ENCODE results near the gene MAN1B1. TPM values are rescaled to one million over a fixed set of nuclear protein-coding genes. Genes with fewer than 3 reads are reported as not detected.

Gene MAN1B1
- total RNA-seq, 1 experiment from 2014 or later, result 50.9 TPM

DNA sequence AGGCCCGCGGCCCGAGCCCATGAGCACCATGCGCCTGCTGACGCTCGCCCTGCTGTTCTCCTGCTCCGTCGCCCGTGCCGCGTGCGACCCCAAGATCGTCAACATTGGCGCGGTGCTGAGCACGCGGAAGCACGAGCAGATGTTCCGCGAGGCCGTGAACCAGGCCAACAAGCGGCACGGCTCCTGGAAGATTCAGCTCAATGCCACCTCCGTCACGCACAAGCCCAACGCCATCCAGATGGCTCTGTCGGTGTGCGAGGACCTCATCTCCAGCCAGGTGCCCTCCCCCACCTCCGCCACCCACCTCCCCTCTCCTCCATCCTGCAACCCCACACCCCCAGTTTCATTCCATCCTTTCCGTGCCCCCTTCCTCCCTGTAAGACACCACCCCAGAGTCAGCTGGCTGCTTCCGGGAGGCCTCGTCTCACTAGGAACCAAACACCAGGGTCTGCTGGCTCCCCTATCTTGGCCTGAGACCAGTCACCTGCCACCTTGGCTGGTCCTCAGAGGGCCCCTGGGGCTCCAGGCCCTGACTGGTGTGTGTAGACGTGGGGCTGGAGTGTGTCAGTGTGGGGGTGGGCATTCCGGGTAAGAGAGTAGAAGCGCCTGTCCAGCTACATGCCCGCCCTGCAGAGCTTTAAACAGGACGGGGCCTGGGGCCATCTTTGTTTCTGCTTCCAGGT lies 52.8 kb downstream of the MAN1B1 start:
- Histone ChIP-seq H3K4me1 (ENCODE audit: control insufficient read depth in 1 of 2, insufficient read depth in 2 of 2, low read length in 2 of 2) (peaks cover 6 to 11% of the 10 kb centered on the region in 2 experiments), H3K9me3 (ENCODE audit: control insufficient read depth in 1 of 2, insufficient read depth in 1 of 2, low read depth in 1 of 2, low read length in 2 of 2) (no peaks in the 10 kb centered on the region), H3K9ac (ENCODE audit: low read length) (no peak overlapping the region), H3K79me2 (ENCODE audit: insufficient read depth, low read length) (no peaks in the 10 kb centered on the region), H3K4me3 (replicated peaks in 1 of 2; ENCODE audit: low read depth in 1 of 2, low read length in 2 of 2) (no peak overlapping the region), H2AFZ (ENCODE audit: low read depth, low read length, poor library complexity, severe bottlenecking) (no peak overlapping the region), H3K4me2 (ENCODE audit: low read length) (no peak overlapping the region), H3K36me3 (ENCODE audit: control insufficient read depth in 1 of 2, insufficient read depth in 2 of 2, low read length in 2 of 2) (no peaks in the 10 kb centered on the region), H3K9me2 (ENCODE audit: insufficient read depth) (no peaks in the 10 kb centered on the region), H3K27me3 (ENCODE audit: insufficient read depth, low read length) (no peaks in the 10 kb centered on the region), H4K20me1 (ENCODE audit: insufficient read depth) (no peaks in the 10 kb centered on the region), H3K27ac (ENCODE audit: low read depth, low read length) (no peak overlapping the region)
- ATAC-seq (no peak), DNase-seq (ENCODE audit: low read depth, low spot score) (no peak)
- TF ChIP-seq EZH2 (IDR thresholded peaks at IDR 0.05) (no peak), EGR1 (IDR thresholded peaks at IDR 0.05; ENCODE audit: low read depth) (no peak), SIN3A (IDR thresholded peaks at IDR 0.05; ENCODE audit: low read depth) (no peak), YY1 (IDR thresholded peaks at IDR 0.05; ENCODE audit: extremely low read depth, insufficient replicate concordance, low read depth, low read length) (no peak), SRF (IDR thresholded peaks at IDR 0.05; ENCODE audit: low read depth) (no peak), RAD21 (IDR thresholded peaks at IDR 0.05; ENCODE audit: low read depth) (no peak), ELF1 (IDR thresholded peaks at IDR 0.05; ENCODE audit: borderline replicate concordance, low read depth) (no peak), REST (IDR thresholded peaks at IDR 0.05; ENCODE audit: low read depth) (no peak), ZFX (IDR thresholded peaks at IDR 0.05) (no peak), FOSL1 (IDR thresholded peaks at IDR 0.05; ENCODE audit: low read depth) (no peak), POLR2A (IDR thresholded peaks at IDR 0.05; ENCODE audit: borderline replicate concordance, extremely low read depth, insufficient read depth, insufficient read length) (no peak), SP1 (IDR thresholded peaks at IDR 0.05; ENCODE audit: low read depth) (no peak), ATF3 (IDR thresholded peaks at IDR 0.05) (no peak), ZBTB33 (IDR thresholded peaks at IDR 0.05; ENCODE audit: extremely low read depth, insufficient replicate concordance, low read length) (no peak), EZH2phosphoT487 (IDR thresholded peaks at IDR 0.05; ENCODE audit: borderline replicate concordance) (no peak), TCF7L2 (IDR thresholded peaks at IDR 0.05; ENCODE audit: borderline replicate concordance, extremely low read depth, insufficient read depth, insufficient read length) (no peak), POLR2AphosphoS5 (IDR thresholded peaks at IDR 0.05; ENCODE audit: low read depth, low read length) (no peak), ZNF274 (IDR thresholded peaks at IDR 0.05; ENCODE audit: low read depth, low read length) (no peak), CEBPB (IDR thresholded peaks at IDR 0.05; ENCODE audit: low read depth) (no peak)
- TF ChIP-seq, protein P1, sequence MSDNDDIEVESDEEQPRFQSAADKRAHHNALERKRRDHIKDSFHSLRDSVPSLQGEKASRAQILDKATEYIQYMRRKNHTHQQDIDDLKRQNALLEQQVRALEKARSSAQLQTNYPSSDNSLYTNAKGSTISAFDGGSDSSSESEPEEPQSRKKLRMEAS (IDR thresholded peaks at IDR 0.05), result no peak
- intact Hi-C loops (cut with micrococcal nuclease), result no loop called here
- no TSS peak for BruUV-seq (replicated peaks)
- RAD21 ChIA-PET (ENCODE audit: low non-redundant PET in 1 of 2, low total read pairs in 2 of 2, uncharacterized antibody in 2 of 2, unreplicated experiment in 2 of 2), result no interaction called here
- POLR2A ChIA-PET, result no interaction called here
- CTCF ChIA-PET, result no interaction called here

All from HCT116 (cell line).